ENCODE data around the gene SYT8.

Gene SYT8

DNA sequence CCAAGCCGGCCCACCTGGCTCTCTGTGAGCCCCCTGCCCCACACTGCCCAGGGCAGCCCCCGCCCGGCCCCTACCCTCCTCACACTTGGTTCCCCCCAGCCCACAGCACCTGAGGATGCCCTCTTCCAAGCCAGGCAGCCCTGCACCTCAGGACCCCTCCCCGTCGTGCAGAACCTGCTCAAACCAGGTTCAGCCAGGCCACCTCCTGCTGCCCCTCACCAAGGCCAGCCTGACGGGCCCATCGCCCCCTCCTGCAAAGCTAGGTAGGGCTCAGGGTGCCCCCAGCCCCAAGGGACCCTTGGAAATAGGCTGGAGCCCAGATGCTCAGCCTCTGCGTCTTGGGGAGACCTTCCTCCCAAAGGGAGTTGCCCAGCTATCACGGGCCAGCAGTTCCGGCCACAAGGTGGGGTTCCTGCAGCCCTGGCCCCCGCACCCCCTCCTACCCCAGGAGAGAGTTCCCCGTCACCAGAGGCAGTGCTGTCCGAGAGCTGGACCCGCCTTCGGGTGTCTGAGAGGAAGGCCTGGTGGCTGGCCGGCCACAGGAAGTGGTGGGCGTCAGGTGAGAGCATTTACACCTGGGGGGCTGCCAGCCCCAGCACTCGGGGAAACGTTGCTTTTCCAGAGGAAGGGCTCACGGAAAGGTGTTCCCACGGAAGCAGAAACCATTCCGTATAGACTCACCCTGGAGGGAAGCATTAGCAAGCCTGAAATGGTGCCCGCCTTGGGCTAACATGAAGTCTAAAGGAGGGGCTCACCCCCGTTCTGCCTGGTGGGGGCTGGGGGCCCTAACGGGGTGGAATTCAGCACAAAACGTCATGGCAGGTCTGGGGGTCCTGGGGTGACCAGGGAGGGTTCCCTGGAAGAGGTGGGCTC lies 3.2 kb upstream of the SYT8 start:
- no peak for DNase-seq

DNA sequence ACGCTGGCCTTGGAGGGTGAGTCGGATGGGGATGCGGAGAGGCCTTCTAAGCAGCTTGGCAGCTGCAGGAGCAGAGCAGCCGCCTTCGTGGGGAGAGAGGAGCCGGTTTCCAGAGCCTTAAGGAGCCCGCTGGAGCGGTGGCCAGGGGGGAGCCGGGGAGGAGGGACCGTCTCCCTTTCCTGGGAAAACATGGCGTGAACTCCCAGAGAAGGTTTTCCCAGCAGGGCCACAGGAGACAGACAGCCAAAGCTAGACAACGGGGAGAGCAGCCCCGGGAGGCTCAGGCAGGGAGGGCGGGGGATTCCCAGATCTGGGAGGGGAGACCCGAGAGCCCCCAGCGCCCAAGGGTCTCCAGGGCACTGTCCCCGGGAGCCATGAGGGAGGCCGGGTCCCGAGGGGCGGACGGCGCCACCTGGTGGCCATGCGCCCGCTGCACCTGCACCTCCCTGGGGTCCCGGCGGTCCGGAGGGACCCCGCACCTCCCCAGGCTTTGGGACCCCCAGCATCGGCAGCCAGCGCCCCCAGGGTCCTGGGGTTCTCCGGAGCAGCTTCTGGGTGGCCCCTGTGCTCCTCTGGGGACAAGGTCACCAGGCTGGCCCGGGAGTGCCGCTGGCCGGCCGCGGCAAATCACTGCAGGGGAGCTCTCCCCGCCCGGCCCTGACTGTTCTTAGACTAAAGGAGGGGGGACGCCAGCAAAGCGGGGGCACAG lies 2.4 kb upstream of the SYT8 start:
- peak in 38 of 58 donors; percentile 14 to 76 (median 50) for DNase-seq

DNA sequence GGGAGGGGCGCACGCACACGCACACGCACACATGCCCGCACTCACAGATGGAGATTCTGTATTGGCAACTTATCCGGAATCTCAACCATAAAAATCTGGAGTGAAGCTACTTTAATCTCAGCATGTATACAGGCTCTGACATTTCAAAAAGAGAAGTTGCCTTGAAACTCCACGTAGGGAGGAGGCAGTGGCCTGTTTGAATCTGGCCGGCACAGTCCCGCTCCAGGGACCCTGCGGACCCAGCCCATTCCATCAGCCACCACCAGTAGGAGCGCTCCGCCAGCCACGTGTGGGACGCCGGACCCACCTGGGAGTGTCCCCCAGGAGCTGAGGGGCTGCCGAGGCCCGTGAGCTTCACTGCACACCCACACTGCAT lies 1.9 kb upstream of the SYT8 start:
- DNase-seq = no peak

DNA sequence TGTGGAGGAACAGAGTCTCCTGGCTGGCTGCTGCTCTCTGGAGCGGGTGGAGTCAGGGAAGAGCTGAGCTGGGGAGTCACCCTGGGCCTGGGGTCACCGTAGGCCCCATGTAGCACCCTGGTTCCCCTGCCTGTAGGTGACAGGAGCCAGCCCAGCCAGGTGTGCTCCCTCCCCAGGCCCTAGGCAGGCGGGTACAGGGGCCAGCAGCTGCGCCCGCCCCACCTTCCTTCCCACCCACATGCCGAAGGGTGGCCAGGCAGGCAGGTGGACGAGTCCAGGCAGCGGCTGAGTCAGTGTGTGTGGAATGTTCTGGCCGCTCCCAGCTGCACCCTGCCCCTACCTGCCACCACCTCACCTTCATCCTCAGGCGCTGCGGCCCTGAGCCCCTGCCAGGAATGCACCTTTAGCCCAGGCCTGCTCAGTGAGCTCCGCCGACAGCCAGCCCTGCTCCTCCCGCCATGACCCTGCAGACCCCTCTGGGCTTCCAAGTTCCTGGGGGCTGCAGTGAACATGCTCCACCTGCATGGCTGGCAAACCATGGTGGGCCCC lies 654 bp upstream of the SYT8 start:
- DNase-seq = no peak

DNA sequence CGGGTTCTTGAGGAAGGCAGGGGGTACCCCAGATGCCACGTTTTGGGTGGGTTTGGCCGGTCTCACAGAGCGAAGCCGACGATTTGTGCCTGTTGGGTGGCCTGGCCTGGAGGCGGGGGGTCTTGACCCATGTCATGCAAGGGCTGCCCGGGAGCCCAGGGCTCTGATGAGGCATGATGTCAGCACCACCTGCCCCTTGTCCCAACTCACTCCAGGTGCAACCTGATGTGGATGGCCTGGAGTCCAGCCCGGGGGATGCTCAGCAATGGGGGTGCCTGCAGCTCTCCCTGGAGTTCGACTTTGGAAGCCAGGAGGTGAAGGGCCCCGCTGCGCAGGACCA lies 851 bp downstream of the SYT8 start:
- DNase-seq = no peak

DNA sequence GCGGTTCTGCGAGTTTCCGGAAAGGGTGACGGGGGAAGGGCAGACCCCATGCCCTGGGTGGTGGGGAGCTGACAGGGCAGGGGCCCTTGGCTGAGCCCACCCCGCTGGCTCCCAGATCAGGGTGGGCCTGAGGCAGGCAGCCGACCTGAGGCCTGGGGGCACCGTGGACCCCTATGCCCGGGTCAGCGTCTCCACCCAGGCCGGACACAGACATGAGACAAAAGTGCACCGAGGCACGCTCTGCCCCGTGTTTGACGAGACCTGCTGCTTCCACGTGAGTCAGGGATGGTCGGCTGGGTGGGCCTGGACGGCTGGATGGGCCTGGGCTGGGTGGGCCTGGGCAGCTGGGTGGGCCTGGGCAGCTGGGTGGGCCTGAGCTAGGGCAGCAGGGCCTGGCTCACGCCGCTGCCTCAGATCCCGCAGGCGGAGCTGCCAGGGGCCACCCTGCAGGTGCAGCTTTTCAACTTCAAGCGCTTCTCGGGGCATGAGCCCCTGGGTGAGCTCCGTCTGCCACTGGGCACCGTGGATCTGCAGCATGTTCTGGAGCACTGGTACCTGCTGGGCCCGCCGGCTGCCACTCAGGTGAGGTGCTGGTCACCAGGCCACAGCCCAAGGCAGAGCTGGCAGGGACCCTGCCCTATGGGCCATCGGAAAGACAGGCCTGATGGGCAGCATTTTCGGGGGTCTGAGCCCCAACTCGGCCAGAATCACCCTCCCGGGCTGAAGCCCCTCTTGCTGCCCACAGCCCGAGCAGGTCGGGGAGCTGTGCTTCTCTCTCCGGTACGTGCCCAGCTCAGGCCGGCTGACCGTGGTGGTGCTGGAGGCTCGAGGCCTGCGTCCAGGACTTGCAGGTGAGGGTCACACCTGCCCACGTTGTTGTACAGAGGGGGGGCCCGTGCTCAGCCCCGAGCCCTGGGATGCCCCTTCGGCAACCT lies 1.5 kb downstream of the SYT8 start:
- no peak for DNase-seq

DNA sequence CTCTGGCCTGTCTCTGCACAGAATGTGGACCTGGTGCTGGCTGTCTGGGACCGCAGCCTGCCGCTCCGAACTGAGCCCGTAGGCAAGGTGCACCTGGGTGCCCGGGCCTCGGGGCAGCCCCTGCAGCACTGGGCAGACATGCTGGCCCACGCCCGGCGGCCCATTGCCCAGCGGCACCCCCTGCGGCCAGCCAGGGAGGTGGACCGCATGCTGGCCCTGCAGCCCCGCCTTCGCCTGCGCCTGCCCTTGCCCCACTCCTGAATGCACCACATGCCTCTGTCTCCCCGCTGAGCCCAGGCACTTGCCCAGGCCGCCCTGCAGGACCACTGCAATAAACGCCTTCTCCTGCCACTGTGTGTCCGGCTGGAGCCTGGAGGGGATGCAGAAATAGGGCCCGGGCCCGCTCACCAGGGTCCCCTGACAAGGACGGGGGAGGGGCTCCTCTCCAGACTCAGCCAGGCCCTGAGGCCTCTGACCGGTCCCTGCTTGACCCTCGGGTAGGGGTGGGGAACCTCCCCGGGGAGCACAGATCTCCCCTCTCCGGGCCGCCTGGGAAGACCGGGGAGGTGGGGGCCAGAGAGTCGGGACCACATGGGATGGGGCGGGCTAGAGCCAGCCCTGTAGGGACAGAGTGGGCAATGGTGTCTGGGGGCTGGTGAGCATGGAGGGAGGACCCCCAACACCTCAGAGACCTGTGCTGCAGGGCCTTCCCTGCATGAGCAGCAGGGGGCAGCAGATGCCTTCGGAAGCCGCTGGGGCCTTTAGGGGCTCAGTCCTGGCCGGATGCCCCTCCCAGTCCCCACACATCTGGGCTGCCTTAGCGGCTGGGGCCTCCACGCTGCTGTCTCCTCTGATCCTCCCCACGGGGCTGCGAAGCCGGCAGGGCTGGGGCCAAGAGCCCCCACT lies 2.6 kb downstream of the SYT8 start:
- DNase-seq = peak in 25 of 58 donors; percentile 7 to 64 (median 27)

DNA sequence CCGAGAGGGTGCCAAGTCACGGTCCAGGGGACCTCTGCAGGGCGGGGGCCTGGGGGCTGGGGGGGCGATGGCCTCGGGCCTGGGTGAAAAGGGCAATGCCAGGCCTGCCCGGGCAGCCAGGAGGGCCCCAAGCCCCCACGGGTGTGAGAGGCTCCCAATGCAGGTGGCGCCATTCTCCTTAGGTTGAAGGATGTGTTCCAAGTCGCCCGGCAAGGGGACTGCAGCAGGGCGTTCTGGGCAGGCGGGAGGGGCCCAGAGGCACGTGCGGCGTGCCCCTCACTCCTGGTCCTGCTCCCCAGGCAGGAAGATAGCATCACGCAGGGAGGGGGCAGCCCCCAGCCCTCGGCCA lies 3.3 kb downstream of the SYT8 start:
- no peak for DNase-seq

DNA sequence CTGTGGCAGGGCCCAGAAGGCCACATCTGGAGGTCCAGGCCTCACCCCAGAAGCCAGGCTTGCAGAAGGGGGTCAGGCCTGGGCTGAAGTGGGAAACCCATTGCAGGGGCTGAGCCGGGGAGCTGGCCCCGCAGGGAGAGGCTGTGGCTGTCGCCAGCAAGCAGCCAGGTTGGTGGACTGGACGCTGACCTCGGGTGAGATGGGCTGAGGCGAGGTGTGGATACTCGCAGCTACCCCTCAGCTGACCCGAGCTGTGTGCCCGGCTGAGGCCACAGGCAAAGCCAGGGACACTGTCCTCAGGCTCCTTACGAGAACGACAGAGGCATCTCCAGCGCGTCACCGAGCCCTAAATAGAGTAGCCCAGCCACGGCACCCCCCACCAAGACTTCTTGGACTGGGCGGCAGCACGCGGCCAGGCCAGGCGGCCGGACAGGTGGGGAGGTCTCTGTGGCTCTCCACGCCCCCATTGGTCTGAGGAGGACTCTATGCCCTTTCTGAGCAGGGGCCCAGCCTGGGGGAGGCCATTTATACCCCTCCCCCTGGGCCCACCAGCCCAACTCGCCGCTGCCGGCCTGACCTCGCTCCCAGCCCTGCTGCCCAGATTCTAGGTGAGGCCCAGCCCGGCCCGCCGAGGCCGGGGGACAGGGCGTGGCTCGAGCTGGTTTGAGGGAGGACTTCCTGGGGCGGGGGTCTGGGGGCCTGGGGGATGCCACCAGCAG lies 3.8 kb downstream of the SYT8 start, which contains the start of gene TNNI2:
TSS of gene TNNI2 (plus strand) at position 556 of the 719 bp plus-strand sequence. CDS start 716 bp downstream, outside the sequence.
- DNase-seq = no peak

DNA sequence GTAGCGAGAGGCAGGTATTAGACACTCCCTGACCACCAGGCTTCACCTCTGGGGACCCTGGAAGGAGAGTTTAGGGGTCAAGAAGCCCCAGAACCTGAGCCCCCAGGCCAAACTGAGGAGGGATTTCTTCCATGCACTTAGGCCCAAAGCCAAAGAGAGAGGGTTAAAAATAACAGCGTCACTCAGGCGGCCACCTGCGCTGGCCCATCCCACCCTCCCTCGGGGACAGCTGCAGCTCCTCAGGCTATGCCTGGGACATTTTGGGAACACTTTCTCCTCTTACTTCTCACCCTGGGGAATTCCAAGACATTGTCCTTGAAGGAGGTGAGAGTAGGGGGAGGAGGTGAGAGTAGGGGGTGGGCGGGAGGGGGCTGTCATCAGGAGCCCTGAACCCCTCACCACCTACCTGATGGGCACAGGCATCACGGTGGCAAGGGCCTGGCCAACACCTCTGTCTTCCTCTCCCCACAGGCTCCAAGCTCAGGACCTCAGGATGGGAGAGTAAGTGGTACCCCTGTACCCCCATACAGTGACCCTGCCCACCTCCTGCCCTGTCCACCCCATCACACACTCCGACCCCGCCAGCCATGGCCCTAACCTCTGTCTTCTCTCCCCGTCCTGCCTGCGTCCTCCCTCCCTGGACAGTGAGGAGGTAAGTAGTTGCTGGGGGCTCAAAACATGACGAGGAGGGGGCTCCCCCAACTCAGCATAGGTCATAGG lies 4.6 kb downstream of the SYT8 start:
- DNase-seq = no peak

DNA sequence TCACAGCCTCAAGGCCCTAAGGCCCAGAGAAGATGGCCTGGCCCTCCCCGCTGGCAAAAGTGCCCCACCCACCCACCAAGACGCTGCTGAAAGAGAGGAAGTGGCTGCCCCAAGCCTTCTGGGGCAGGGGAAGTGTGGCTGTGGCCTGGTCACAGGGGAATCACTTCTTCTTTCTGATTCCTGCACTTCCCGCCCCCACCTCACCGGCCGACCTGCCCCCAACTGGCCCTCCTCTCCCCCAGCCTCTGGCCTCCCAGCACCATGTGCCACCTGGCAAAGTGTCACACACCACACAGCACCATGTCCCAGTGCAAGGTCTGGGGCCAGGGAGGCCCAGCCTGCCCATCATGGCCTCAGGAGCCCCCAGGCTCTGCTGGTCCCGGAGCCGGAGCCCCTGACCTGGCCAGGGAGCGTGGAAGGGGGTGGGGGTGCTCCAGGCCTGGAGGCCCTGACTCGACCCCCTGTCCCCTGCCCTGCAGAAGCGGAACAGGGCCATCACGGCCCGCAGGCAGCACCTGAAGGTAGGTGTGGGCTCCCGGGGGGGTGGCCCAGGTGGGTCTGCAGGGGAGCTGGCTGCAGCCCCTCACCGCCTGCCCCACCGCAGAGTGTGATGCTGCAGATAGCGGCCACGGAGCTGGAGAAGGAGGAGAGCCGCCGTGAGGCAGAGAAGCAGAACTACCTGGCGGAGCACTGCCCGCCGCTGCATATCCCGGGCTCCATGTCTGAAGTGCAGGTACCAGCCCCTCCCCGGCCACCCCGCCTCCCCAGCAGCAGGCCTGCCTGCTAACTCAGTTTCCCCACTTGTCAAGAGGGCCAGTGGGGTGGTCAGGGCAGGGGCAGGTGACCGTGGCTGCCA lies 5.4 kb downstream of the SYT8 start:
- DNase-seq = peak in 11 of 58 donors; percentile 20 to 44 (median 33)

DNA sequence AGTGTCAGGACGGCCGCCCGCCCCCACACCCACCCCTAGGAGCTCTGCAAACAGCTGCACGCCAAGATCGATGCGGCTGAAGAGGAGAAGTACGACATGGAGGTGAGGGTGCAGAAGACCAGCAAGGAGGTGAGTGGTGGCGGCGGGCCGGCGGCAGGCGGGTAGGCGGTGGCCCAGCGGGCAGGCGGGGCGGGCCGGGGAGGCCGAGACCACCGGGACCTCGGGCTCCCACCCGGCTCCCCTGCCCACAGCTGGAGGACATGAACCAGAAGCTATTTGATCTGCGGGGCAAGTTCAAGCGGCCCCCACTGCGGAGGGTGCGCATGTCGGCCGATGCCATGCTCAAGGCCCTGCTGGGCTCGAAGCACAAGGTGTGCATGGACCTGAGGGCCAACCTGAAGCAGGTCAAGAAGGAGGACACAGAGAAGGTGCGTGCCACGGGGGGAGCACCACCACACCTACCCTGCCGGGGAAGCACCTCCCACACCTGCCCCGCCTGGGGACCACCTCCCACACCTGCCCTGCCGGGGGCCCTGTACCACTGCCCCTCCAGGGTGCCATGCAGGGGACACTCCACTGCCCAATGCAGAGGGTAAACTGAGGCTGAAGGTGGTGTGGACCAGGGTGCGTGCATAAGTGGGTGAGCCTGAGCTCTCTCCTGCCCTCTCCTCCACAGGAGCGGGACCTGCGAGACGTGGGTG lies 6.1 kb downstream of the SYT8 start:
- DNase-seq = no peak

DNA sequence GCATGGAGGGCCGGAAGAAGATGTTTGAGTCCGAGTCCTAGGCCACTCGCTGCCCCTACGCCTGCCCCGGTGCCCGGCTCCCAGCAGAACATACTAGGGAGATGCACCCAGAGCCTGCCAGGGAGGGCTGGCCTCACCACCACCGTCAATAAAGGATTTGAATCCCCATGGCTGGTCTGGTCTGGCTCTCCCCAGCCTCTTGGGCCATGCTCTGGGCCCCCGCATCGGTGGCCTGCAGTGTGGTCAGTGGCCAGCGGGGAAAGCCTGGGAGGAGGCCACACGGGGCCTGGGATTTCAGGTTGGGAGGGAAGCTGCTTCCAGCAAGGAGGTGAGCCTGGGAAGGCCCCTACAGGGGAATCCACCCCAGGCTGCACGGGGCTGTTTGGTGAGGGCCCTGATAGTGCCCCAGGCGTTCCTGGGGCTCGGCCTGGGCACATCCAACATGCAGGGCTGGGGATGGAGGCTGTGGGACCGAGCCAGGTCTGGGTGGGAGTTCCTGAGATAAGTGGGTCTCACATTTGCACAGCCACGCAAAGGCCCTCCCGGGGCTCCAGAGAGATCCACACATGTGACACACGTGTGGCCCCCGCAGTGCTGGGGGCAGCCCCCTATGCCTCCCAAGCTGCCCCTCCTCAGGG lies 6.8 kb downstream of the SYT8 start:
- DNase-seq = no peak

DNA sequence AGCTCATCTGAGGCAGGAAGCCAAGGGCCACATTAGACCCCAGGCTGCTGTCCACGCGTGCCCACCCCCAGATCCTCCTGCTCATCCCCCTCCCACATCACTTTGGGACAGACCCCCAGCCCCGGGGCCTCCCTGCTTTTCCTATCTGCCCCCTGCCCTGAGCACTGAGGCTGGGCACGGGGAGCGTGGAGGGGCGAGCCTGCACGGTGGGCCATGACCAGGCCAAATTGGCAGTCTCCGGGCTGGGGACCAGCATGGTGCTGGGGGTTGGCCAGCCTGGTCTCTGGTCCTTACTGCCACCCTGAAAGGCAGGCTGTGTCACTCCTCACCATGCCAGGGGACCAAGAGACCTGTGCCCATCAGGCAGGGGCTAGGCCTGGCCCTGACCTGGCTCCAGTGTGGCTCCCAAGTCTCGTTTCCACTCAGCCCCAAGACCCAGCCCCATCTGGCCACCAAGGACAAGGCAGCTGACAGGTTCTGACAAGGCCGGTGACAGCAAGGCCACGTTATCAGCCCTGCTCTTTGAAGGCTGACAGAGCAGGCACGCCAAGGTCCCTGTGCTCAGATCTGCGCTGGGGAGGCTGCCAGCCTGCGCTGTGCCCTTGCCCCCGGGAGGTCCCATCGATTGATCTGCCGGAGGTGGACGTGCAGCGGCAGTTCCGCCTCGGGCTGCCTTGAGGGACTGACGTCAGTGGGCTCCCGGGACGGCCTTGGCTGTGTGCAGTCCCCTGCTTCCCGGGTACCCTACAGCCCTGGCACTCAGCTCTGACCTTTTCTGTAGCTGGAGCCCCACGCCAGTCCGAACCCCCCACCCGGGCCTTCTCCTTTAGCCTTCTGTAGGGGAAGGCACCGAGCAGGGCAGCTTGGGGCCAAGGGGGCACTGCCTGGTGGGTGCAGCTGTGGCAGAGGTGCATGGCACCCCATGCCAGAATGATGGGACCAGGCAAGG lies 7.6 kb downstream of the SYT8 start:
- DNase-seq = no peak

DNA sequence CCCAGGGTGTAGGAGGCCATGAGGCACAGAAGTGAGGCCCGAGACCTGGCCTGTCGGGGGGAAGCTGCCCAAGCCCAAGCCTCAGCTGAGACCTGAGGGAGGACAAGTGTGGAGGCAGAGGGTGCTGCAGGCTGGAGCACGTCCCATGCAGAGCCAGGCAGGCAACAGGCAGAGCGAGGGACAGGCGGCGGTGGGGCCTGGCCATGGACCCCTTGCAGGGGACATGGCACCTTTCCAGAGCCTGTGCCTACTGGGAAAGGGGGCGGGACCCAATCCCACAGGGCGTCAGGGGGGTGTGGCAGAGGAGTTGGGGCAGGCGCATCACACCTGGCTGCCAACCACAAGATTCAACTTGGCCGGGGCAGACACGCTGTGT lies 8.3 kb downstream of the SYT8 start:
- DNase-seq = no peak

DNA sequence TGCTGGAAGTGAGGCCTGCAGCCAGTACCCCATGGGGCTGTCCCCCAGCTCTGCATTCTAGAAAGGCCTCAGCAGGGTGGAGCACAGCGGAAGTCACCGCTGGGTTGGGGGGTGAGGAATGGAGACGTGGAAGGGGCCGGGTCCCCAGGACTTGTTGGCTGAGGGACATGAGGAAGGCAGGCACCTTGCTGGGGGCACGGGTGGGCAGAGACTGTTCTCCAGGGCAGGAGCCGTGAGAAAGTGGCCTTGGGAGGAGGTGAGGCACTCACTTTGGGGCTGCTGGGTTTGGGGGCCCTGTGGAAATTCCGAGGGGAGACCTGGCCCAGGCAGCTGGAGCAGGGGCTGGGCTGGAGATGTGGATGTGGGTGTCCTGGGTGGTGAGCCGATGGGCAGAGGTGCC lies 9.0 kb downstream of the SYT8 start:
- DNase-seq = no peak

Data from anterior cingulate cortex (tissue), 58 donors.